ENCODE measurements around the gene RTN3.

The RTN3 gene

DNA sequence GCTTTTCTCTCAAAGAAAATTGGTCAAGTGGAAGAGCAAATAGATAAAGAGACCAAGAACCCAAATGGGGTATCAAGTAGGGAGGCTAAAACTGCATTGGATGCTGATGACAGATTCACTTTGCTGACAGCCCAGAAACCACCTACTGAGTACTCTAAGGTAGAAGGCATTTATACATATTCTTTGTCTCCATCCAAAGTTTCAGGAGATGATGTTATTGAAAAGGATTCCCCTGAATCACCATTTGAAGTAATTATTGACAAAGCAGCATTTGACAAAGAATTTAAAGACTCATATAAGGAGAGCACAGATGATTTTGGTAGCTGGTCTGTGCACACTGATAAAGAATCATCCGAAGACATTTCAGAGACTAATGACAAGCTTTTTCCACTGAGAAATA is 37.7 kb downstream of the RTN3 start:
- TF ChIP-seq FOXP2 (optimal IDR thresholded peaks at IDR 0.05; ENCODE audit: borderline replicate concordance, extremely low read depth, extremely low read length, insufficient read depth) = no peak
- TF ChIP-seq SIN3A (IDR thresholded peaks at IDR 0.05; ENCODE audit: borderline replicate concordance, insufficient read depth, low read length) = no peak
- no peak for TF ChIP-seq POLR2AphosphoS5 (IDR thresholded peaks at IDR 0.05; ENCODE audit: low read depth, low read length)
- no peak for TF ChIP-seq TAF1 (IDR thresholded peaks at IDR 0.05; ENCODE audit: borderline replicate concordance, insufficient read depth, low read length)
- TF ChIP-seq, protein P1, sequence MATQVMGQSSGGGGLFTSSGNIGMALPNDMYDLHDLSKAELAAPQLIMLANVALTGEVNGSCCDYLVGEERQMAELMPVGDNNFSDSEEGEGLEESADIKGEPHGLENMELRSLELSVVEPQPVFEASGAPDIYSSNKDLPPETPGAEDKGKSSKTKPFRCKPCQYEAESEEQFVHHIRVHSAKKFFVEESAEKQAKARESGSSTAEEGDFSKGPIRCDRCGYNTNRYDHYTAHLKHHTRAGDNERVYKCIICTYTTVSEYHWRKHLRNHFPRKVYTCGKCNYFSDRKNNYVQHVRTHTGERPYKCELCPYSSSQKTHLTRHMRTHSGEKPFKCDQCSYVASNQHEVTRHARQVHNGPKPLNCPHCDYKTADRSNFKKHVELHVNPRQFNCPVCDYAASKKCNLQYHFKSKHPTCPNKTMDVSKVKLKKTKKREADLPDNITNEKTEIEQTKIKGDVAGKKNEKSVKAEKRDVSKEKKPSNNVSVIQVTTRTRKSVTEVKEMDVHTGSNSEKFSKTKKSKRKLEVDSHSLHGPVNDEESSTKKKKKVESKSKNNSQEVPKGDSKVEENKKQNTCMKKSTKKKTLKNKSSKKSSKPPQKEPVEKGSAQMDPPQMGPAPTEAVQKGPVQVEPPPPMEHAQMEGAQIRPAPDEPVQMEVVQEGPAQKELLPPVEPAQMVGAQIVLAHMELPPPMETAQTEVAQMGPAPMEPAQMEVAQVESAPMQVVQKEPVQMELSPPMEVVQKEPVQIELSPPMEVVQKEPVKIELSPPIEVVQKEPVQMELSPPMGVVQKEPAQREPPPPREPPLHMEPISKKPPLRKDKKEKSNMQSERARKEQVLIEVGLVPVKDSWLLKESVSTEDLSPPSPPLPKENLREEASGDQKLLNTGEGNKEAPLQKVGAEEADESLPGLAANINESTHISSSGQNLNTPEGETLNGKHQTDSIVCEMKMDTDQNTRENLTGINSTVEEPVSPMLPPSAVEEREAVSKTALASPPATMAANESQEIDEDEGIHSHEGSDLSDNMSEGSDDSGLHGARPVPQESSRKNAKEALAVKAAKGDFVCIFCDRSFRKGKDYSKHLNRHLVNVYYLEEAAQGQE (IDR thresholded peaks at IDR 0.05; ENCODE audit: insufficient read depth in 1 of 2, low read depth in 2 of 2, low read length in 2 of 2) = no peak

DNA sequence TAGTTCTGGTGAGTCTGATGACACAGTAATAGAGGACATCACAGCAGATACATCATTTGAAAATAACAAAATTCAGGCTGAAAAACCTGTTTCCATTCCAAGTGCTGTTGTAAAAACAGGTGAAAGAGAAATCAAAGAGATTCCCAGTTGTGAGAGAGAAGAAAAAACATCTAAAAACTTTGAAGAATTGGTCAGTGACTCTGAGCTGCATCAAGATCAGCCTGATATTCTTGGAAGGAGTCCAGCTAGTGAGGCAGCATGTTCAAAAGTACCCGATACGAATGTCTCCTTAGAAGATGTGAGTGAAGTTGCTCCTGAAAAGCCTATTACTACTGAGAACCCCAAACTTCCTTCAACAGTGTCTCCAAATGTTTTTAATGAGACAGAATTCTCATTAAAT is 38.7 kb downstream of the RTN3 start:
- TF ChIP-seq TAF1 (IDR thresholded peaks at IDR 0.05; ENCODE audit: borderline replicate concordance, insufficient read depth, low read length) (no peak), FOXP2 (optimal IDR thresholded peaks at IDR 0.05; ENCODE audit: borderline replicate concordance, extremely low read depth, extremely low read length, insufficient read depth) (no peak), POLR2AphosphoS5 (IDR thresholded peaks at IDR 0.05; ENCODE audit: low read depth, low read length) (no peak), SIN3A (IDR thresholded peaks at IDR 0.05; ENCODE audit: borderline replicate concordance, insufficient read depth, low read length) (no peak)
- TF ChIP-seq, protein P1 (IDR thresholded peaks at IDR 0.05; ENCODE audit: insufficient read depth in 1 of 2, low read depth in 2 of 2, low read length in 2 of 2) = no peak

DNA sequence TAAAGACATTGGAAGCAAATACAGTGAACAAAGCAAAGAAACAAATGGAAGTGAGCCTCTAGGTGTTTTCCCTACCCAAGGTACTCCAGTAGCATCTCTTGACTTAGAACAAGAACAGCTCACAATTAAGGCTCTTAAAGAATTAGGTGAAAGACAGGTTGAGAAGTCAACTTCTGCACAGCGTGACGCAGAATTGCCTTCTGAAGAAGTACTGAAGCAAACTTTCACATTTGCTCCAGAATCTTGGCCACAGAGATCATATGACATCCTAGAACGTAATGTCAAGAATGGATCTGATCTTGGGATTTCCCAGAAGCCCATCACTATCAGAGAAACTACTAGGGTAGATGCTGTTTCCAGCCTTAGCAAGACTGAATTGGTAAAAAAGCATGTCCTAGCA is 39.3 kb downstream of the RTN3 start:
- TF ChIP-seq FOXP2 (optimal IDR thresholded peaks at IDR 0.05; ENCODE audit: borderline replicate concordance, extremely low read depth, extremely low read length, insufficient read depth) (no peak), POLR2AphosphoS5 (IDR thresholded peaks at IDR 0.05; ENCODE audit: low read depth, low read length) (no peak), SIN3A (IDR thresholded peaks at IDR 0.05; ENCODE audit: borderline replicate concordance, insufficient read depth, low read length) (no peak), TAF1 (IDR thresholded peaks at IDR 0.05; ENCODE audit: borderline replicate concordance, insufficient read depth, low read length) (no peak)
- TF ChIP-seq, protein P1 (IDR thresholded peaks at IDR 0.05; ENCODE audit: insufficient read depth in 1 of 2, low read depth in 2 of 2, low read length in 2 of 2) = no peak

DNA sequence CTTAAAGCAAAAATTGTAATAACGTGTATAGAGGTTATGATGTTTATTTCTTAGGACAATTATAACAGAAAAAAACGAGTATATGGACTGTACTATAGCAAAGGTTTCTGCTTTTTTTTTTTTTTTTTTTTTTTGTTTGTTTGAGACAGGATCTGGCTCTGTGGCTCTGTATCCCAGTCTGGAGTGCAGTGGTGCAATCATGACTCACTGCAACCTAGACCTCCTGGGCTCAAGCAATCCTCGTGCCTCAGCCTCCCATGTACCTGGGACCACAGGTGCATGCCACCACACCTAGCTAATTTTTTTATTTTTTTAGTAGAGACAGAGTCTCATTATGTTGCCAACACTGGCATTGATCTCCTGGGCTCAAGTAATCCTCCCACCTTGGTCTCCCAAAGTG is 48.0 kb downstream of the RTN3 start:
- no peak for TF ChIP-seq POLR2AphosphoS5 (IDR thresholded peaks at IDR 0.05; ENCODE audit: low read depth, low read length)
- TF ChIP-seq TAF1 (IDR thresholded peaks at IDR 0.05; ENCODE audit: borderline replicate concordance, insufficient read depth, low read length) = no peak
- TF ChIP-seq, protein P1 (IDR thresholded peaks at IDR 0.05; ENCODE audit: insufficient read depth in 1 of 2, low read depth in 2 of 2, low read length in 2 of 2) = no peak
- no peak for TF ChIP-seq FOXP2 (optimal IDR thresholded peaks at IDR 0.05; ENCODE audit: borderline replicate concordance, extremely low read depth, extremely low read length, insufficient read depth)
- TF ChIP-seq SIN3A (IDR thresholded peaks at IDR 0.05; ENCODE audit: borderline replicate concordance, insufficient read depth, low read length) = no peak

DNA sequence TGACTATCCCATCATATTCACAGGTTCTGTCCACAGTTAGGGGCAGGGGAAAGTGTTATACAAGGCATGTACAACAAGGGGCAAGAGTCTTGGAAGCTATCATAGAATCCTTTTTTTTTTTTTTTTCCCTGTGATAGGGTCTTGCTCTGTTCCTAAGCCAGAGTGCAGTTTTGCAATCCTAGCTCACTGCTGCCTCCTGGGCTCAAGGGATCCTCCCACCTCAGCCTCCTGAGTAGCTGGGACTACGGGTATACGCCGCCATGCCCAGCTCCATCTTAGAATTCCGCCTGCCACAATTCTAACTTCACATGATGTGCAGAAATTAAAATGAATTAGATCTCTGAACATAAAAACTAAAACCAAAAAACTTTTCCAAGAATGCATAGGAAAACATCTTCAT is 55.6 kb downstream of the RTN3 start:
- no peak for TF ChIP-seq SIN3A (IDR thresholded peaks at IDR 0.05; ENCODE audit: borderline replicate concordance, insufficient read depth, low read length)
- no peak for TF ChIP-seq FOXP2 (optimal IDR thresholded peaks at IDR 0.05; ENCODE audit: borderline replicate concordance, extremely low read depth, extremely low read length, insufficient read depth)
- no peak for TF ChIP-seq POLR2AphosphoS5 (IDR thresholded peaks at IDR 0.05; ENCODE audit: low read depth, low read length)
- TF ChIP-seq, protein P1 (IDR thresholded peaks at IDR 0.05; ENCODE audit: insufficient read depth in 1 of 2, low read depth in 2 of 2, low read length in 2 of 2) = no peak
- TF ChIP-seq TAF1 (IDR thresholded peaks at IDR 0.05; ENCODE audit: borderline replicate concordance, insufficient read depth, low read length) = no peak
